ENCODE results near the gene TRIP11. TPM values are rescaled to one million over a fixed set of nuclear protein-coding genes. Genes with fewer than 3 reads are reported as not detected.

The TRIP11 gene
- total RNA-seq, 1 donor from 2014 or later = 46.8 TPM

DNA sequence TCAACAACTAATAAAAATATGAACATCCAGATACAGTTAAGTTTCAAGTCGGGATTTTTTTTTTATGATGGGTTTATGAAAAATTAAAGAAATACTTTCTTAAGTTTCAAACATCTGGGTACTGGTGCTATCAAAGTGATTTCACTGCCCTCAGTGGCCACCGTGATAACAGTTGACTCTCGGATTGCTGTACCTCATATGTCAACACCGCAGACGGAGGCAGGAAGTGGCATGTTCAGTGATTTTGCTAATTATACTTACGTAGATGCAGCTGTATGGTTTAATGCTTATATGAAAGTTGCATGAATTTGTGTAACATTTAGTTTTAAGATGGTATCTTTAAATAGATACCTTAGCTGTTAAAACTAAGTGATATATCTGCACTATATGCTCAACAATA is 71.6 kb downstream of the TRIP11 start:
- H3K27me3 Mint-ChIP-seq (ENCODE audit: unreplicated experiment) = peaks cover 3% of the 10 kb centered on the region
- peaks cover 13% of the 10 kb centered on the region for H3K36me3 Mint-ChIP-seq (ENCODE audit: low read depth, unreplicated experiment)
- H3K4me3 Mint-ChIP-seq (ENCODE audit: unreplicated experiment) = no peak overlapping the region
- H3K27ac Mint-ChIP-seq (ENCODE audit: unreplicated experiment) = no peak overlapping the region
- TF ChIP-seq CTCF (IDR thresholded peaks at IDR 0.05; ENCODE audit: unreplicated experiment) = no peak
- no peaks in the 10 kb centered on the region for H3K4me1 Mint-ChIP-seq (ENCODE audit: unreplicated experiment)
- DNase-seq (ENCODE audit: low spot score) = no peak
- no peaks in the 10 kb centered on the region for H3K9me3 Mint-ChIP-seq (ENCODE audit: unreplicated experiment)

- H3K4me1 Mint-ChIP-seq (ENCODE audit: unreplicated experiment) = no peaks in the 10 kb centered on the region
- peaks cover 9% of the 10 kb centered on the region for H3K36me3 Mint-ChIP-seq (ENCODE audit: low read depth, unreplicated experiment)
- no peaks in the 10 kb centered on the region for H3K9me3 Mint-ChIP-seq (ENCODE audit: unreplicated experiment)
- no peak overlapping the region for H3K4me3 Mint-ChIP-seq (ENCODE audit: unreplicated experiment)
- H3K27ac Mint-ChIP-seq (ENCODE audit: unreplicated experiment) = no peak overlapping the region
- no peak for TF ChIP-seq CTCF (IDR thresholded peaks at IDR 0.05; ENCODE audit: unreplicated experiment)
- peaks cover 3% of the 10 kb centered on the region for H3K27me3 Mint-ChIP-seq (ENCODE audit: unreplicated experiment)
- DNase-seq (ENCODE audit: low spot score) = no peak
Observed at GRCh38 chr14:91964724-91965123, 75.1 kb downstream of the TRIP11 start.

DNA sequence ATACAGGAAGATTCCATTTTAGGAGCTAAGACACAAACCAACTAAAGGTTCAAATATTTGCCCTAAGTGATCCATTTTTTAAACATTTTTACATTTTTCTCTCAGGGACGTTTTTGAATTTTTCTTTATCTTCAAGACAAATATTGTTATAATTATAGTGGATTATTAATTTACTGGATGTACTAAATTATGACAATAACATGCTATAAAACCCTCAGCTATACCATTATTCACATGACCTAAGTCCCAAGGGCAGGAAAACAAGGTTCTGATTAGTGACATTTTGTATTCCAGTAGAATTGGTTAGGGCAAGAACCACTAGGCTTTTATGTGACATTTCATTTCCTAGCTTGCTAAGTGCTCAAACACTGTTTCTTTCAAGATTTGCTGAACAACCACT is 75.8 kb downstream of the TRIP11 start:
- no peaks in the 10 kb centered on the region for H3K9me3 Mint-ChIP-seq (ENCODE audit: unreplicated experiment)
- DNase-seq (ENCODE audit: low spot score) = no peak
- no peak overlapping the region for H3K27ac Mint-ChIP-seq (ENCODE audit: unreplicated experiment)
- no peak overlapping the region for H3K4me3 Mint-ChIP-seq (ENCODE audit: unreplicated experiment)
- H3K27me3 Mint-ChIP-seq (ENCODE audit: unreplicated experiment) = peaks cover 3% of the 10 kb centered on the region
- peaks cover 6% of the 10 kb centered on the region for H3K36me3 Mint-ChIP-seq (ENCODE audit: low read depth, unreplicated experiment)
- no peak for TF ChIP-seq CTCF (IDR thresholded peaks at IDR 0.05; ENCODE audit: unreplicated experiment)
- no peaks in the 10 kb centered on the region for H3K4me1 Mint-ChIP-seq (ENCODE audit: unreplicated experiment)

DNA sequence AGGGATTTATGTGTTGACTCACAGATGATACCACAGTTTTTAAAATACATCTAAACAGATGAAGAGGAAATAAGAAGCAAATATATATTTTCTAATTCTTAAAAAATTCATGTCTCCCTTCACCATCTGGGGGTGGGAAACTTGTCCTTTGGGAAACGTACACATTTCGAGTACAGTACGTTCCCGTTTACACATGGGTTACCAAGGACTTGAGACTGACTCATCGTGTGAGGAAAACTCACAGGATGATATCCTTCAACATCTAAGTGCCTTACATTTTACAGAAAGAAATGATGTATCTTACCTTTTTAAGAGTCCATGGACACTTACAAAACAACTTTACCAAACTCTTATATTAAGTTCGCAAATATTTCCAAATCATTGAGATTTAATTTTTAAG is 76.4 kb downstream of the TRIP11 start:
- Mint-ChIP-seq H3K9me3 (ENCODE audit: unreplicated experiment) (no peaks in the 10 kb centered on the region), H3K4me3 (ENCODE audit: unreplicated experiment) (no peak overlapping the region)

More for the DNA sequence above, 76.4 kb downstream of the TRIP11 start:
- no peaks in the 10 kb centered on the region for H3K4me1 Mint-ChIP-seq (ENCODE audit: unreplicated experiment)
- peaks cover under 1% of the 10 kb centered on the region for H3K27me3 Mint-ChIP-seq (ENCODE audit: unreplicated experiment)
- no peak for TF ChIP-seq CTCF (IDR thresholded peaks at IDR 0.05; ENCODE audit: unreplicated experiment)
- no peak overlapping the region for H3K27ac Mint-ChIP-seq (ENCODE audit: unreplicated experiment)
- peaks cover under 1% of the 10 kb centered on the region for H3K36me3 Mint-ChIP-seq (ENCODE audit: low read depth, unreplicated experiment)
- no peak for DNase-seq (ENCODE audit: low spot score)

Measured in endothelial cell (in vitro differentiated cells).